SK-N-MC (cell line): ENCODE results near the gene TVP23A.

Source experiments
- DNase-seq: peaks from one replicate; pipeline ENCODE4 v3.0.0-alpha.2; 2011; ENCODE audit warnings: low read depth, low spot score
- H3K27ac ChIP-seq: fragments of 200-600 bp; sonication (generic); 2 replicates; pipeline ENCODE4 v1.5.1; 2016; ENCODE audit warnings: mixed run types
- H3K36me3 ChIP-seq: fragments of 200-600 bp; sonication (generic); 2 replicates; pipeline ENCODE4 v1.6.1; 2017; ENCODE audit warnings: antibody characterized with exemption, low read length, mixed read lengths; ENCODE audit not compliant: insufficient read depth
- H3K4me3 ChIP-seq: fragments of 200-600 bp; sonication (generic); 2 replicates; pipeline ENCODE4 v1.5.1; 2016
- H3K9ac ChIP-seq: fragments of 200-600 bp; sonication (generic); 2 replicates; pipeline ENCODE4 v1.8.0; 2017; ENCODE audit warnings: mixed run types, mixed read lengths; ENCODE audit not compliant: insufficient read length
- H3K9me3 ChIP-seq: fragments of 200-600 bp; sonication (generic); 2 replicates; pipeline ENCODE4 v1.6.1; 2017; ENCODE audit warnings: low read depth, mild to moderate bottlenecking, antibody characterized with exemption, low read length, moderate library complexity, mixed read lengths
- EZH2 ChIP-seq: fragments of 200-600 bp; sonication (generic); IDR thresholded peaks from one replicate; pipeline ENCODE4 v1.6.1; 2017; ENCODE audit warnings: antibody characterized with exemption
- FOXP2 ChIP-seq: optimal IDR thresholded peaks from 2 replicates; pipeline ENCODE3; 2011; ENCODE audit warnings: mild to moderate bottlenecking, moderate library complexity; ENCODE audit not compliant: insufficient read depth; ENCODE audit errors: extremely low read length, control extremely low read depth
- POLR2AphosphoS5 ChIP-seq: IDR thresholded peaks from 2 replicates; pipeline ENCODE4 v1.6.1; 2012; ENCODE audit warnings: mild to moderate bottlenecking, low read depth, low read length, borderline replicate concordance

The TVP23A gene

DNA sequence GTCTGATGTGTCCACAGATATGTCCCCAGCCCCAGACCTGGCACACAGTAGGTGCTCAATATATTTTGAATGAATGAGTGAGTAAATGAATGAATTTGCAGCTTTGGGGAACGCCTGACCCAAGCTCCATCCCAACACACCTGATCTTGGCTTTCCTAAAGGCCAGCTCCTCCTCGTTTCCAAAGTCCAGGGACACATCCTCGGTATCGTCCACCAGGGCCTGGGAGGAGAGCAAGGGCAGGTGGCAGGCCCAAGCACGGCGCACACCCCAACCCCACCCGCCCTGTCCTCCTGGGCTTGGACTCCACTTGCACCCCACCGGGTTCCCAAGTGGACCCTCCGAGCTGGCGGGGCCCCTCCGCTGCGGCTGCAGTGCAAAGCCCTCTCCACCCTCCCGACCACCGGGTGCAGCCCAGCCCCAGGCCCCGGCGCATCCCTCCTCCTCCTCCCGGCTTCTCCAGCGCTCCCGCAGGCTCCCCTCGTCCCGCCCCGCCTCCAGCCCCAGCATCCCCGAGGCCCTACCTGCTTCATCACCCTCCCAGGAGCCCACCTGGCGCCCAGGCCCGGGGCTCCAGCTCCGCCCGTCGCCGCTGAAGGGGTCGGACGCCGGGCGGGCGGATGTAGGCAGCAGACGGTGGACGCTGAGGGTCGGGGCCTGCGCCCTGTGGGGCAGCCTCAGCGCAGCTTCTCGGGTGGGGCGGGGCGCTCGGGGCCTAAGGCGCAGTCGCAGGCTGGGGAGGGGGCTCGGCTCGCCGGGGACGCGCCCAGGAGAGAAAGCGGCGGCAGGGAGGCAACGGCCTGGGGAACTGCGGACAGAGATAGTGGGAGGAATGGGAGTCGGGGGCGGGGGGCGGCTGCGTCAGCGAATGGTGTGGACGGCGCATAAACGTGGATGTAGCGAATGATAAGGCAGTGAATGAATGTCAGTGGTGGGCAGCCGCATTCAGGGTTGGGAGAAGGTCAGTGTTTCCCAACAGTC, at the start of gene TVP23A:
TVP23A (minus strand) TSS at position 832 of the 979 bp plus-strand sequence; CDS start at position 531, 301 bp downstream.
- H3K27ac ChIP-seq = no peak within 1 kb of the TSS
- no peak for DNase-seq
- TF ChIP-seq FOXP2 = no peak
- TF ChIP-seq POLR2AphosphoS5 = no peak
- TF ChIP-seq EZH2 = no peak
- H3K4me3 ChIP-seq = no peak within 1 kb of the TSS
- no peaks in the 10 kb centered on the region for H3K9me3 ChIP-seq
- no peak within 1 kb of the TSS for H3K9ac ChIP-seq
- H3K36me3 ChIP-seq = no peaks in the 10 kb centered on the region

DNA sequence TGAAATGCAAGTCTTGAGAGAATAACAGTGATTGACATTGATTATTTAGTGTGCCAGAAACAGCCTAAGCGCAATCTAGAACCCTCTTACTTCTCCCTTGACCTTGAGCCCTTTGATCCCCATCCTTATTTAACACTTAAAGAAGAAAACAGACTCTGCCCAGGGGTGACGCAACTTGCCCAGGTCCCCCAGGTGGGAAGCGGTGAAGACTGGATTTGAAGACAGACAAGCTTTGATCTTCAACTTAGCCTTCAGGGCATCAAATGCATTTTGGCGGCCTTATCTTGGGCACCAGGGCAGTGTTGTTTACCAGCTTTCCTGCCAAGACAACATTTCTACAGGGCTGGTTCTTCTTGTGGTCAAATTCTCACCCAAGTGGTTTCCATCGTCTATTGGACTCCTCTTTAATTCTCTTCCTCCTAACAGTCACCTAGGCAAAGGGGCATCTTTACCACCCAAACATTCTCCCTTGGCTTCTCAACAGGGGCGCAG, 49.6 kb upstream of the TVP23A start:
- Histone ChIP-seq H3K27ac (no peak overlapping the region), H3K9ac (no peak overlapping the region), H3K9me3 (no peaks in the 10 kb centered on the region), H3K4me3 (no peak overlapping the region), H3K36me3 (no peaks in the 10 kb centered on the region)
- DNase-seq = no peak
- TF ChIP-seq FOXP2 = no peak
- TF ChIP-seq EZH2 = no peak
- no peak for TF ChIP-seq POLR2AphosphoS5

DNA sequence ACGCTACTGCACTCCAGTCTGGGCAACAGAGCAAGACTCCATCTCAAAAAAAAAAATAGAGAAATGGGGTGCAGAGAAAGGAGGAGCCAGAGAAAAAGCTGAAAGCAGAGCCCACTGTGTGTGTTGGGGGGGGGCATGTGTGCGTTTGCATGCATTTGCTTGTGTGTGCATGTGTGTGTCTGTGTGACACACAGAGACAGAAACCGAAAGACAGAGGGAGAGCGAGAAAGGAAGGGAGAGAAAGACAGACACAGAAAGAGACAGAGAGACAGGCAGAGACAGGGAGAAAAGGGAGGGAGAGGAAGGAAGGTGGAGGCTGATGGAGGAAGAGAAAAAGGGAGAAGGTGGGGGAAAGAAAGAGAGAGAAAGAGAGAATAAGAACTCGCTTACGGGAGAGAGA, 48.6 kb upstream of the TVP23A start:
- H3K36me3 ChIP-seq = no peaks in the 10 kb centered on the region
- H3K9ac ChIP-seq = no peak overlapping the region
- DNase-seq = no peak
- no peak overlapping the region for H3K27ac ChIP-seq
- no peaks in the 10 kb centered on the region for H3K9me3 ChIP-seq
- TF ChIP-seq EZH2 (no peak), POLR2AphosphoS5 (no peak), FOXP2 (no peak)
- H3K4me3 ChIP-seq = no peak overlapping the region

GRCh38 chr16:10865991-10866966, 47.7 kb upstream of the TVP23A start:
- H3K27ac ChIP-seq = no peak overlapping the region
- H3K36me3 ChIP-seq = no peaks in the 10 kb centered on the region
- H3K9ac ChIP-seq = no peak overlapping the region
- no peaks in the 10 kb centered on the region for H3K9me3 ChIP-seq
- H3K4me3 ChIP-seq = no peak overlapping the region
- no peak for DNase-seq
- TF ChIP-seq FOXP2 (no peak), EZH2 (no peak), POLR2AphosphoS5 (no peak)

GRCh38 chr16:10862438-10862837, 43.8 kb upstream of the TVP23A start:
- no peak overlapping the region for H3K9ac ChIP-seq
- no peak overlapping the region for H3K27ac ChIP-seq

GRCh38 chr16:10859658-10860057, 41.1 kb upstream of the TVP23A start:
- TF ChIP-seq FOXP2 (no peak), EZH2 (no peak), POLR2AphosphoS5 (no peak)
- Histone ChIP-seq H3K9me3 (no peaks in the 10 kb centered on the region), H3K4me3 (no peak overlapping the region), H3K36me3 (no peaks in the 10 kb centered on the region), H3K27ac (no peak overlapping the region), H3K9ac (no peak overlapping the region)
- no peak for DNase-seq

More at GRCh38 chr16:10862438-10862837, 43.8 kb upstream of the TVP23A start:
- no peak for DNase-seq
- Histone ChIP-seq H3K36me3 (no peaks in the 10 kb centered on the region), H3K4me3 (no peak overlapping the region), H3K9me3 (no peaks in the 10 kb centered on the region)
- TF ChIP-seq EZH2 (no peak), POLR2AphosphoS5 (no peak), FOXP2 (no peak)

GRCh38 chr16:10859020-10859419, 40.4 kb upstream of the TVP23A start:
- no peak for DNase-seq
- no peaks in the 10 kb centered on the region for H3K36me3 ChIP-seq
- H3K27ac ChIP-seq = no peak overlapping the region
- H3K9ac ChIP-seq = no peak overlapping the region
- no peaks in the 10 kb centered on the region for H3K9me3 ChIP-seq
- no peak overlapping the region for H3K4me3 ChIP-seq
- TF ChIP-seq FOXP2 (no peak), POLR2AphosphoS5 (no peak)

DNA sequence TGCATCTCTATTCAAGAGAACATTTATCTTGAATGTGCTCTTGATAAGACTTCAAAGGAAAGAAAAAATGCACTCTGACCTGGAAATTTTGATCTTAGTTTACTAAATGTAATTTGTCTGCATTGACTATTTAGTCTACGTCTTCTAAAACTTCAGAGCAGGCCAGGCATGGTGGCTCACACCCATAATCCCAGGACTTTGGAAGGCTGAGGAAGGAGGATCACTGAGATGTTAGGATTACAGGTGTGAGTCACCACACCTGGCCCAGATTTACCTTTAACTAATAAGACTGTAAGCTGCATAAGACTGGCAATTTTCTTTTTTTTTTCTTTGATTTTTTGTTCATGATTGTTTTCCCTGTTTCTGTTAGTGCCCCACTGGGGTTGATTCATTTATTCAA, 39.6 kb upstream of the TVP23A start:
- TF ChIP-seq FOXP2 (no peak), POLR2AphosphoS5 (no peak), EZH2 (no peak)
- Histone ChIP-seq H3K9me3 (no peaks in the 10 kb centered on the region), H3K9ac (no peak overlapping the region), H3K27ac (no peak overlapping the region), H3K4me3 (no peak overlapping the region), H3K36me3 (no peaks in the 10 kb centered on the region)
- no peak for DNase-seq
